Uterus (tissue), 2 donors: ENCODE results near the gene VAMP1.

Experiments used
- POLR2A ChIP-seq, 2 donors: fragments of 450-650 bp; IDR thresholded peaks; one replicate each; pipeline ENCODE4 v1.6.1; 2016; ENCODE audit warnings: antibody characterized with exemption in 2 of 2, mild to moderate bottlenecking in 1 of 2, moderate library complexity in 1 of 2
- TF ChIP-seq, protein P1 (sequence below), 4 experiments: fragments of 200-600 bp in 2 of 4; fragments of 450-650 bp in 2 of 4; sonication (generic) in 2 of 4; IDR thresholded peaks; one replicate each; pipeline ENCODE4 v1.5.1; 2016 to 2019; ENCODE audit warnings: antibody characterized with exemption in 4 of 4, mild to moderate bottlenecking in 2 of 4, moderate library complexity in 1 of 4

DNA sequence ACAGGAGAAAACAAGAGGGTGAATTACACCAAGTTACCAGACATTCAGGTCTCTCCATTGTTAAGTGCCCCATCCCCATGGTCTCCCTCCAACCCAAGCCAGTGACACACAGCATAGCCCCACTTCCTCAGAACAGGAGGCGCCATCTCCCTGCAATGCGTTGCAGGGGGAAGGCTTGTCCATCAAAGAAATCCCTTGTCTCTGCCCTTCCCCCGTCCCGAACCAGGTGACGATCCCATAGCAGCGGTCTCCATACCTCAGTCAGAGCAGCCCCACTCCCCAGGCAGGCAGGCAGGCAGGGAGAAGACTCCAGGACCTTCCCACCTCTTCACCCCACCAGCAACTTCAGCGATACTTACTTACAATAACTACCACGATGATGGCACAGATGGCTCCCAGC is 5.9 kb downstream of the VAMP1 start:
- TF ChIP-seq, protein P1, sequence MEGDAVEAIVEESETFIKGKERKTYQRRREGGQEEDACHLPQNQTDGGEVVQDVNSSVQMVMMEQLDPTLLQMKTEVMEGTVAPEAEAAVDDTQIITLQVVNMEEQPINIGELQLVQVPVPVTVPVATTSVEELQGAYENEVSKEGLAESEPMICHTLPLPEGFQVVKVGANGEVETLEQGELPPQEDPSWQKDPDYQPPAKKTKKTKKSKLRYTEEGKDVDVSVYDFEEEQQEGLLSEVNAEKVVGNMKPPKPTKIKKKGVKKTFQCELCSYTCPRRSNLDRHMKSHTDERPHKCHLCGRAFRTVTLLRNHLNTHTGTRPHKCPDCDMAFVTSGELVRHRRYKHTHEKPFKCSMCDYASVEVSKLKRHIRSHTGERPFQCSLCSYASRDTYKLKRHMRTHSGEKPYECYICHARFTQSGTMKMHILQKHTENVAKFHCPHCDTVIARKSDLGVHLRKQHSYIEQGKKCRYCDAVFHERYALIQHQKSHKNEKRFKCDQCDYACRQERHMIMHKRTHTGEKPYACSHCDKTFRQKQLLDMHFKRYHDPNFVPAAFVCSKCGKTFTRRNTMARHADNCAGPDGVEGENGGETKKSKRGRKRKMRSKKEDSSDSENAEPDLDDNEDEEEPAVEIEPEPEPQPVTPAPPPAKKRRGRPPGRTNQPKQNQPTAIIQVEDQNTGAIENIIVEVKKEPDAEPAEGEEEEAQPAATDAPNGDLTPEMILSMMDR (IDR thresholded peaks at IDR 0.05) = no peak
- no peak for TF ChIP-seq POLR2A (IDR thresholded peaks at IDR 0.05)
